Esophagus squamous epithelium (tissue), 5 donors: Measurements from ENCODE around the gene MYO3B. TPM values are rescaled to one million over a fixed set of nuclear protein-coding genes. Genes with fewer than 3 reads are reported as not detected.
"Not testable (repeated sequence)": the region's sequence is repeated elsewhere in the genome, so short reads cannot be mapped to it uniquely, and the experiment has no call there.

Source experiments
- DNase-seq: peaks from one replicate; lab custom pipeline; 2025; lab: John Stamatoyannopoulos, UW
- H3K27ac ChIP-seq, 4 donors: fragments of 200-600 bp; sonication (generic); one replicate each; pipeline ENCODE4 v1.5.1; 2016 to 2019; ENCODE audit warnings: mild to moderate bottlenecking in 1 of 4
- H3K27me3 ChIP-seq, 4 donors: fragments of 200-600 bp; sonication (generic); 1 replicate in 3 of 4; 2 replicates in 1 of 4; pipeline versions ENCODE4 v1.5.1 to v1.6.0; 2017 to 2021; ENCODE audit warnings: antibody characterized with exemption in 1 of 4
- H3K36me3 ChIP-seq, 3 donors: fragments of 200-600 bp; sonication (generic); one replicate each; pipeline ENCODE4 v1.5.1; 2016 to 2019
- H3K4me1 ChIP-seq, 3 donors: fragments of 200-600 bp; sonication (generic); one replicate each; pipeline ENCODE4 v1.5.1; 2017 to 2019
- H3K4me3 ChIP-seq, 4 donors: fragments of 200-600 bp; sonication (generic); 1 replicate in 3 of 4; 2 replicates in 1 of 4; pipeline ENCODE4 v1.5.1; 2016 to 2019; ENCODE audit warnings: mild to moderate bottlenecking in 2 of 4, moderate library complexity in 1 of 4
- H3K9me3 ChIP-seq, 3 donors: fragments of 200-600 bp; sonication (generic); one replicate each; pipeline ENCODE4 v1.5.1; 2016 to 2019
- POLR2A ChIP-seq, 4 donors: fragments of 450-650 bp; IDR thresholded peaks; one replicate each; pipeline ENCODE4 v1.6.1; 2017; ENCODE audit warnings: antibody characterized with exemption in 4 of 4, mild to moderate bottlenecking in 4 of 4, moderate library complexity in 3 of 4
- WGBS, 2 donors: methylation state at CpG; one replicate each; pipeline ENCODE4 v1.1.5; 2018; 5-methylcytosine and 5-hydroxymethylcytosine counted together
- intact Hi-C: fragments of 100-400 bp; cut with DNase I; formaldehyde crosslinking; loops from one replicate; pipeline ENCODE4 v1.15.0; 2022
- total RNA-seq, 4 donors: library from RNA; depleted of rRNA; stranded (reverse); fragments of >200 nt; gene quantifications; one replicate each; pipeline ENCODE4 v1.1.0, GENCODE V29; 2016
- TF ChIP-seq, protein P1 (sequence below), 6 experiments: fragments of 450-650 bp in 4 of 6; fragments of 200-600 bp in 2 of 6; sonication (generic) in 2 of 6; IDR thresholded peaks; one replicate each; pipeline ENCODE4 v1.5.1; 2016 to 2019; ENCODE audit warnings: antibody characterized with exemption in 6 of 6, mild to moderate bottlenecking in 4 of 6, moderate library complexity in 4 of 6
- donor health status: DM: yes; HTN: yes; CAD: no.

The MYO3B gene
- total RNA-seq, 4 donors from 2014 or later: 0.15 to 0.38 (median 0.18) TPM

DNA sequence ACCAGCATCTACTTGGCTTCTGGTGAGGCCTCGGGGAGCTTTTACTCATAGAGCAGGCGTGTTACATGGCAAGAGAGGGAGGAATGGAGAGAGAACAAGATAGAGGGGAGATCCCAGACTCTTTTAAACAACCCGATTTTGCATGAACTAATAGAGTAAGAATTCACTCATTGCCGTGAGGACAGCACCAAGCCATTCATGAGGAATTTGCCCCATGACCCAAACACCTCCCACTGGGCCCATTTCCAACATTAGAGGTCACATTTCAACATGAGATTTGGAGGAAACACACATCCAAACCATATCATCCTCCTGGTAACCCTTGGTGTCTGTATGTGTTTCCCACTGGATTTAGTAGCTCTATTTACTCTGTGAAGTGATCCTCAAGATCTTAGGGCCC is 287.3 kb downstream of the MYO3B start:
- no peak overlapping the region for H3K27ac ChIP-seq
- intact Hi-C loops: no loop called here
- no peaks in the 10 kb centered on the region for H3K9me3 ChIP-seq
- H3K4me1 ChIP-seq: peaks cover 0 to 15% (median 0%) of the 10 kb centered on the region in 3 donors
- 35 to 55% methylated on average over 2 to 4 of the region's 4 CpGs for WGBS, 2 donors
- no peaks in the 10 kb centered on the region for H3K27me3 ChIP-seq
- TF ChIP-seq, protein P1, sequence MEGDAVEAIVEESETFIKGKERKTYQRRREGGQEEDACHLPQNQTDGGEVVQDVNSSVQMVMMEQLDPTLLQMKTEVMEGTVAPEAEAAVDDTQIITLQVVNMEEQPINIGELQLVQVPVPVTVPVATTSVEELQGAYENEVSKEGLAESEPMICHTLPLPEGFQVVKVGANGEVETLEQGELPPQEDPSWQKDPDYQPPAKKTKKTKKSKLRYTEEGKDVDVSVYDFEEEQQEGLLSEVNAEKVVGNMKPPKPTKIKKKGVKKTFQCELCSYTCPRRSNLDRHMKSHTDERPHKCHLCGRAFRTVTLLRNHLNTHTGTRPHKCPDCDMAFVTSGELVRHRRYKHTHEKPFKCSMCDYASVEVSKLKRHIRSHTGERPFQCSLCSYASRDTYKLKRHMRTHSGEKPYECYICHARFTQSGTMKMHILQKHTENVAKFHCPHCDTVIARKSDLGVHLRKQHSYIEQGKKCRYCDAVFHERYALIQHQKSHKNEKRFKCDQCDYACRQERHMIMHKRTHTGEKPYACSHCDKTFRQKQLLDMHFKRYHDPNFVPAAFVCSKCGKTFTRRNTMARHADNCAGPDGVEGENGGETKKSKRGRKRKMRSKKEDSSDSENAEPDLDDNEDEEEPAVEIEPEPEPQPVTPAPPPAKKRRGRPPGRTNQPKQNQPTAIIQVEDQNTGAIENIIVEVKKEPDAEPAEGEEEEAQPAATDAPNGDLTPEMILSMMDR (IDR thresholded peaks at IDR 0.05): no peak
- TF ChIP-seq POLR2A (IDR thresholded peaks at IDR 0.05): no peak
- DNase-seq: no peak
- no peaks in the 10 kb centered on the region for H3K36me3 ChIP-seq
- no peak overlapping the region for H3K4me3 ChIP-seq

DNA sequence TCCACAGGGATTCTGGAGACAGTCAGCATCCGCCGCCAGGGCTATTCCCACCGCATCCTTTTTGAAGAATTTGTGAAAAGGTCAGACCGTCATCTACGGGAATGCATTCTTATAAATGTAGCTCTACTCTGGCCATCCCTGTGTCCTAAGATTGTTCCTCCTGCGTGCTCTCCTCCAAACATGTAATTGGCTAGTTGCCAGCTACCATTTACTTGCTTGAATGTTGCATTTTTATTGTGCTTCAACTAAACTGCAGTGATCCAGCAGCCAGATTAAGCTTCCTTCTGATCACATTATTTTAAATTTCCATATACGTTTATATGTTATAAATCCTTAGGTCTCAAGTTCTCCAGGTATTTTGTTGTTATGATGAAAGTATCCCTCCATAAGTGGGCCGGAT is 288.7 kb downstream of the MYO3B start:
- Histone ChIP-seq H3K4me1 (peaks cover 0 to 15% (median 0%) of the 10 kb centered on the region in 3 donors), H3K27ac (no peak overlapping the region), H3K36me3 (no peaks in the 10 kb centered on the region), H3K4me3 (no peak overlapping the region), H3K9me3 (no peaks in the 10 kb centered on the region), H3K27me3 (no peaks in the 10 kb centered on the region)
- intact Hi-C loops: no loop called here
- DNase-seq: no peak
- 92 to 95% methylated on average over 8 of the region's 8 CpGs for WGBS, 2 donors
- TF ChIP-seq, protein P1 (IDR thresholded peaks at IDR 0.05): no peak
- no peak for TF ChIP-seq POLR2A (IDR thresholded peaks at IDR 0.05)

DNA sequence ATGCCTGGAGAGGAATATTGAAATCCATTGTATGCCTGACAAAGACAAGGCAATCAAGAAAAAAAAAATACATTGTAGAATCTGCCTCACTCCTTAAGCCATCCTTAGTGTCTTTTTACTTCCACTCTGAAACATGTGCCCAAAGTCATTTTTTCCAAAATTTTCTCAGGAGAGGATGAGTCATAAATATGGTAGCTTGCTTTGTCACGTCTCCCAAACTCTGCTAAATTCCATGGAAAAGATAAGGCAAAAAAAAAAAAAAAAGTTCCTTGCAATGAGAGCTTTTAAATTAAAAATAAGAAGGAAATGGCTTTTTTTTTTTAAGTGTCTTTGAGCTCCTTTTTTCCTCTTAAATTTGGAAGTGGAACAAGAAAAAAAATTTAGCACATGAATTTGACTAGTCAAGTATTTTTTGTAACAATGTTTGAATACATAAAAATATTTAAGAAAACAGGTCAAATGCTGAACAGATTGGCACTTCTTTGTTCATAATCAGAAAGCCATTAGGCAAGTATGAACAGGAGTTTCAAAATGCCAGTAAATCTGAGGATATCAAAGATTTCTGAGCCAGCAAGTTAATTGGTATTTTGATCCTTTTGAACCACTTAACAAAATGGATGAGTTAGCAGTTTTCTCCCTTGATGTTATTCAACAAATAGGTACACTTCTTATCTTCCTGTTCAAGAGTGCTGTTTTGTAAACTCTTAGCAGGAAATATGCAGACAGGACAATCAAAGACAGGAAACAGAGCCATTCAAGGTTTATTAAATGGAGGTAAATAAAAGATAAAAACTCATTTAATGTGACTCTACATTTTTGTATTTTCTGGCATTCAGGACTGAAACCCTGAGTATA is 289.8 kb downstream of the MYO3B start:
- 10 to 20% methylated on average over 1 of the region's 1 CpG for WGBS, 2 donors
- H3K27ac ChIP-seq: no peak overlapping the region
- no peaks in the 10 kb centered on the region for H3K27me3 ChIP-seq
- intact Hi-C loops: no loop called here
- H3K36me3 ChIP-seq: no peaks in the 10 kb centered on the region
- TF ChIP-seq, protein P1 (IDR thresholded peaks at IDR 0.05): no peak
- no peak for TF ChIP-seq POLR2A (IDR thresholded peaks at IDR 0.05)
- no peaks in the 10 kb centered on the region for H3K9me3 ChIP-seq
- DNase-seq: no peak
- peaks cover 0 to 15% (median 0%) of the 10 kb centered on the region in 3 donors for H3K4me1 ChIP-seq
- no peak overlapping the region for H3K4me3 ChIP-seq

DNA sequence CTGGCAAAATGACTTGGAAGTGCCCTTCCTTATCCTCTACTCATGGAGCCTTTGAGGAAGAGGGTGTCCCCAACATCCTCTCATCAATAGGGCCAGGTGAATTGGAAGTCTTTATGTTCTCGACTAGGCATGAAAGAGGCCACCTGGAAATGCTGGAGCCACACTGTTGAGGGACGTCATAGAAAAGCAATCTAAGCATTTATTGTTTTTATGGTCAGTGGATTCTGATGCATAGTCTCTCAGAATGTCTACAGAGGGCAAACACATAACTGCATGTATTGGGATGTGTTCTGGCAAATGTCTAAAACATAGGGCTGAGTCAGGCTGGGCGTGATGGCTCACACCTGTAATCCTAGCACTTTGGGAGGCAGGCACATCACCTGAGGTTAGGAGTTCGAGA is 290.6 kb downstream of the MYO3B start:
- intact Hi-C loops: no loop called here
- Histone ChIP-seq H3K4me1 (peaks cover 0 to 15% (median 0%) of the 10 kb centered on the region in 3 donors), H3K9me3 (no peaks in the 10 kb centered on the region), H3K27ac (no peak overlapping the region), H3K4me3 (no peak overlapping the region), H3K27me3 (no peaks in the 10 kb centered on the region), H3K36me3 (no peaks in the 10 kb centered on the region)
- 63 to 70% methylated on average over 4 of the region's 4 CpGs for WGBS, 2 donors
- DNase-seq: no peak
- TF ChIP-seq, protein P1 (IDR thresholded peaks at IDR 0.05): no peak
- TF ChIP-seq POLR2A (IDR thresholded peaks at IDR 0.05): no peak

DNA sequence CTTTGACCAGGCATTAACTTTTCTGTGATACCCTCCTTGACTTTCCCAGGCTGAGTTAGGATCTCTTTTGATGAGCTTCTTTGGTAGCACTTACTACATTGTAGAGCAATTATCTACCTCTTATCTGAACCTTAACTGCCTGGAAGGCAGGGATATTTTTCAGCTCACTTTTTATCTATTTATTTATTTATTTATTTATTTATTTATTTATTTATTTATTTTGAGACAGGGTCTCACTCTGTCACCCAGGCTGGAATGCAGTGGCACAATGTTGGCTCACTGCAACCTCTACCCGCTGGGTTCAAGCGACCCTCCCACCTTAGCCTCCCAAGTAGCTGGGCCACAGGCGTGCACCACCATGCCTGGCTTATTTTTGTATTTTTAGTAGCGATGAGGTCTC is 294.6 kb downstream of the MYO3B start:
- H3K9me3 ChIP-seq, H3K4me3 ChIP-seq, H3K27ac ChIP-seq, DNase-seq, H3K27me3 ChIP-seq, intact Hi-C loops, H3K36me3 ChIP-seq: not testable (repeated sequence)
- H3K4me1 ChIP-seq: peaks cover 0 to 10% (median 0%) of the 10 kb centered on the region in 3 donors
- 94 to 100% methylated on average over 3 to 4 of the region's 4 CpGs for WGBS, 2 donors
